Lower leg skin (tissue), 3 donors: ENCODE results near the gene CLCN3.

Experiments
- CTCF ChIP-seq, 3 donors: fragments of 450-650 bp; IDR thresholded peaks; one replicate each; pipeline ENCODE4 v1.5.1; 2016; ENCODE audit warnings: antibody characterized with exemption in 3 of 3, mild to moderate bottlenecking in 3 of 3, moderate library complexity in 2 of 3
- POLR2A ChIP-seq, 2 donors: fragments of 450-650 bp; IDR thresholded peaks; one replicate each; pipeline ENCODE4 v1.6.1; 2016 to 2017; ENCODE audit warnings: antibody characterized with exemption in 2 of 2, mild to moderate bottlenecking in 1 of 2, moderate library complexity in 1 of 2

- TF ChIP-seq POLR2A (IDR thresholded peaks at IDR 0.05) (no peak), CTCF (IDR thresholded peaks at IDR 0.05) (no peak)
Measured at GRCh38 chr4:169720529-169720928, 100.2 kb downstream of the CLCN3 start.
